Jurkat, Clone E6-1 (cell line): ENCODE results near the gene PRPSAP2.
"Not testable (repeated sequence)": the region's sequence is repeated elsewhere in the genome, so short reads cannot be mapped to it uniquely, and the experiment has no call there.

ENCODE experiments used
- DNase-seq: peaks from one replicate; pipeline ENCODE4 v3.0.0-alpha.2; 2011; ENCODE audit warnings: low read depth, low spot score
- H3K4me3 ChIP-seq: 2 replicates; pipeline ENCODE4 v1.5.1; 2011; ENCODE audit warnings: mild to moderate bottlenecking, low read length, control low read depth, moderate library complexity

PRPSAP2 gene

GRCh38 chr17:18877104-18877645 is 19.2 kb downstream of the PRPSAP2 start:
- H3K4me3 ChIP-seq = no peak overlapping the region
- no peak for DNase-seq

- H3K4me3 ChIP-seq = no peak overlapping the region
- DNase-seq = no peak
Observed at GRCh38 chr17:18888766-18889290, 30.9 kb downstream of the PRPSAP2 start.

GRCh38 chr17:18889658-18890057 is 31.7 kb downstream of the PRPSAP2 start:
- no peak for DNase-seq

GRCh38 chr17:18891541-18891940 is 33.6 kb downstream of the PRPSAP2 start:
- DNase-seq = no peak
- H3K4me3 ChIP-seq = no peak overlapping the region

More at GRCh38 chr17:18889658-18890057, 31.7 kb downstream of the PRPSAP2 start:
- no peak overlapping the region for H3K4me3 ChIP-seq

- no peak overlapping the region for H3K4me3 ChIP-seq
- DNase-seq = no peak
Observed at GRCh38 chr17:18896146-18896545, 38.2 kb downstream of the PRPSAP2 start.

- no peak for DNase-seq
- no peak overlapping the region for H3K4me3 ChIP-seq
Observed at GRCh38 chr17:18896947-18897346, 39.0 kb downstream of the PRPSAP2 start.

GRCh38 chr17:18904482-18904881 is 46.6 kb downstream of the PRPSAP2 start:
- no peak for DNase-seq
- no peak overlapping the region for H3K4me3 ChIP-seq

GRCh38 chr17:18905226-18905625 is 47.3 kb downstream of the PRPSAP2 start:
- DNase-seq = no peak
- H3K4me3 ChIP-seq = no peak overlapping the region

- DNase-seq = no peak
- no peak overlapping the region for H3K4me3 ChIP-seq
Observed at GRCh38 chr17:18910326-18910725, 52.4 kb downstream of the PRPSAP2 start.

GRCh38 chr17:18910881-18911280 is 53.0 kb downstream of the PRPSAP2 start:
- no peak for DNase-seq
- no peak overlapping the region for H3K4me3 ChIP-seq

GRCh38 chr17:18916816-18917500 is 59.0 kb downstream of the PRPSAP2 start:
- DNase-seq = no peak
- no peak overlapping the region for H3K4me3 ChIP-seq

- H3K4me3 ChIP-seq = no peak overlapping the region
- no peak for DNase-seq
Observed at GRCh38 chr17:18917506-18918032, 59.6 kb downstream of the PRPSAP2 start.

- H3K4me3 ChIP-seq = no peak overlapping the region
- DNase-seq = no peak
Observed at GRCh38 chr17:18919963-18920362, 62.0 kb downstream of the PRPSAP2 start.

- H3K4me3 ChIP-seq = no peak overlapping the region
- no peak for DNase-seq
Observed at GRCh38 chr17:18920911-18921441, 63.0 kb downstream of the PRPSAP2 start.

GRCh38 chr17:18921485-18921884 is 63.6 kb downstream of the PRPSAP2 start:
- no peak for DNase-seq
- H3K4me3 ChIP-seq = no peak overlapping the region

GRCh38 chr17:18921912-18922451 is 64.1 kb downstream of the PRPSAP2 start:
- no peak overlapping the region for H3K4me3 ChIP-seq
- no peak for DNase-seq

- not testable (repeated sequence) for H3K4me3 ChIP-seq, DNase-seq
Observed at GRCh38 chr17:18922596-18922995, 64.7 kb downstream of the PRPSAP2 start.

- peak; percentile 17 for DNase-seq
Observed at GRCh38 chr17:18925187-18925586, 67.3 kb downstream of the PRPSAP2 start.

GRCh38 chr17:18928628-18929125 is 70.7 kb downstream of the PRPSAP2 start:
- DNase-seq = peak; percentile 29

More at GRCh38 chr17:18925187-18925586, 67.3 kb downstream of the PRPSAP2 start:
- H3K4me3 ChIP-seq = no peak overlapping the region

More at GRCh38 chr17:18928628-18929125, 70.7 kb downstream of the PRPSAP2 start:
- no peak overlapping the region for H3K4me3 ChIP-seq
